Muscle layer of colon (tissue), 2 donors: Measurements from ENCODE around the gene RTN4R.
"Not testable (repeated sequence)": the region's sequence is repeated elsewhere in the genome, so short reads cannot be mapped to it uniquely, and the experiment has no call there.

Experiments used
- H3K27ac ChIP-seq: one replicate; pipeline ENCODE4 v1.7.0; 2013; ENCODE audit warnings: low read depth, mild to moderate bottlenecking, low read length, moderate library complexity
- H3K27me3 ChIP-seq, 2 donors: one replicate each; pipeline ENCODE4 v1.7.0; 2013; ENCODE audit warnings: low read length in 2 of 2, mild to moderate bottlenecking in 2 of 2; ENCODE audit not compliant: insufficient read depth in 2 of 2, control insufficient read depth in 1 of 2
- H3K36me3 ChIP-seq: one replicate; pipeline ENCODE4 v1.7.0; 2013; ENCODE audit warnings: mild to moderate bottlenecking, low read length; ENCODE audit not compliant: insufficient read depth
- H3K4me1 ChIP-seq: one replicate; pipeline ENCODE4 v1.7.0; 2013; ENCODE audit warnings: mild to moderate bottlenecking, low read length; ENCODE audit not compliant: insufficient read depth
- H3K4me3 ChIP-seq, 2 donors: one replicate each; pipeline ENCODE4 v1.7.0; 2013; ENCODE audit warnings: low read length in 2 of 2, low read depth in 1 of 2, mild to moderate bottlenecking in 1 of 2, moderate library complexity in 1 of 2
- H3K9ac ChIP-seq: one replicate; pipeline ENCODE4 v1.7.0; 2013; ENCODE audit warnings: low read length
- H3K9me3 ChIP-seq: one replicate; pipeline ENCODE4 v1.7.0; 2013; ENCODE audit warnings: mild to moderate bottlenecking, low read length
- donor health status: abdominal sarcoma.
- donor health status: Adenocarcinoma of cecum.

The RTN4R gene

DNA sequence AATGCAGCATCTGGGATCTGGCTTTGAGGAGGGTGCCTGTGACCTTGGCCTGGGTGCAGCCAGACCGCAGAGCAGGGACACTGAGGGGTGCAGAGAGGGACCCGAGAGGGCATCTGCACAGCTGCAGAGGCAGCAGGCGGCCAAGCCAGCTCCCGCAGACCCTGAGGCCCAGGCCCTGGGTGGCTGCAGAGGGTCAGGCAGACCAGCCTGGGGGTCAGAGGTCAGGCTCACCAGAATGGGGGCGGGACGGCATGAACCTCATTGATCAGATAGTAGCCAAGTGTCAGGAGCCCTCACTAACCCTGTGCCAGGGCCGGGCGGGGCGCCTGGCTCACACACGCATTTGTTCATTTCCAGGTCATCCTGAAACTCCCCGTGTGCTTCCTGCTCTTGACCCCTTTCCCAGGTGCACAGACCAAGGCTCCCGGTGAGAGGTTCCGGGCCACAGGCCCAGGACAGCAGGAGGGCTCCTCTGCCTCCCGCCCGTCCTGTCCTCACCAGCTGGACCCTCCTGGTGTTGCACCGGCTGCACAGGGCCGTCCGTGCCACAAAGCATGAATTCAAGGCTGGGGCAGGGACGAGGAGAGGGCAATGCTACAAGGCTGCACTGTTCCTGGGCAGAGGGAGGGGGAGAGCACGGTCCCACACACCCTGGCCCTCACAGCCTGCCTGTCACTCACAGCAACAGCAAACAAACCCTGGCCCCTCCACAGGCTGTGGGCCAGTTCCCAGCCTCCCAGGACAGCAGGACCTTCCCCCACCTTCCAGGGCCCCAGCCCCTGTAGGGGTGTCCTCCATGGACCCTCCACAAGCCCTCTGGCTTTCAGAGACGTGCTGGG, 3.3 kb downstream of the RTN4R start:
- peaks cover 0 to 9% of the 10 kb centered on the region in 2 donors for H3K27me3 ChIP-seq
- no peaks in the 10 kb centered on the region for H3K36me3 ChIP-seq
- H3K4me3 ChIP-seq, result no peak overlapping the region
- no peaks in the 10 kb centered on the region for H3K4me1 ChIP-seq
- H3K27ac ChIP-seq, result no peak overlapping the region
- H3K9ac ChIP-seq, result no peak overlapping the region
- H3K9me3 ChIP-seq, result no peaks in the 10 kb centered on the region

DNA sequence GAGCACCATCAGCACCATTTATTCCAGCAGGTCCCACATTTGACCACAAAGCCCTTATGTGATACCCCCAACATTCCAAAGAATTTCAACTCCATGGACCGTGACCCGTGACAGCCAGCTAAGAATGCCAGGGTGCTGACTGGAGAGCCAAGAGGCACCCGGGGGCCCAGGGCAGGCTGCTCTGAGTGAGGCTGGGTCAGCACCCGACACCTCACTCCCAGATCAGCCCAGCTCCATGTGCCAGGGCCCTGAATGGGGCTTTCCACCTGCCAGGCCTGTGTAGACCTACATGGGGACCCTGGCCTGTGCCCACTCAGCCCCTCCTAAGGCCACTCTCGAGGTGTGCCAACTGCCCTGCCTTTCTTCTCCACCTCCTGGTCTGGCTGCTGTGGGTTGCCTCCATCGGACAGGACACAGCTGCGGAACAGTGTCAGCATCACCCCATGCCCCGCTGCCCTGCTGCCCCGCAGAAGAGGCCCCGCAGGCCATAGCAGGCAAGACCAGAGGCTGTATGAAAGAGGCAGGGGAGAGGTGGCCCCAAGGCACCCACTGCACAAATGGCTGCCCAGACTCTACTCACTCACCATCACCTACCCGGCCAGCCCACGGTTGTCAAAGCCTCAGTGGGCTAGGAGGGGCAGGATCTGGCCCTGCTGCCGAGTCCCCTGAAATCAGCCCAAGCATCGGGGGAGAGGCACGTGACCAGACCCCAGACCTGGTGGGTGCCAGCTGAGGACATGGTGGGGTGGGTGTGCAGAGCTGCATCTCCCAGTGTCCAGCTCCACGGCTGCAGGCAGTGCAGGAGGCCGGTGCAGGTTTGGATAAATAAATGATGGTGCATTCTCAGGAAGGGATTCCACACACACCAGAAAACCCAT, 4.5 kb downstream of the RTN4R start:
- H3K27me3 ChIP-seq, H3K9ac ChIP-seq, H3K36me3 ChIP-seq, H3K4me1 ChIP-seq, H3K9me3 ChIP-seq, H3K4me3 ChIP-seq, H3K27ac ChIP-seq: not testable (repeated sequence)

DNA sequence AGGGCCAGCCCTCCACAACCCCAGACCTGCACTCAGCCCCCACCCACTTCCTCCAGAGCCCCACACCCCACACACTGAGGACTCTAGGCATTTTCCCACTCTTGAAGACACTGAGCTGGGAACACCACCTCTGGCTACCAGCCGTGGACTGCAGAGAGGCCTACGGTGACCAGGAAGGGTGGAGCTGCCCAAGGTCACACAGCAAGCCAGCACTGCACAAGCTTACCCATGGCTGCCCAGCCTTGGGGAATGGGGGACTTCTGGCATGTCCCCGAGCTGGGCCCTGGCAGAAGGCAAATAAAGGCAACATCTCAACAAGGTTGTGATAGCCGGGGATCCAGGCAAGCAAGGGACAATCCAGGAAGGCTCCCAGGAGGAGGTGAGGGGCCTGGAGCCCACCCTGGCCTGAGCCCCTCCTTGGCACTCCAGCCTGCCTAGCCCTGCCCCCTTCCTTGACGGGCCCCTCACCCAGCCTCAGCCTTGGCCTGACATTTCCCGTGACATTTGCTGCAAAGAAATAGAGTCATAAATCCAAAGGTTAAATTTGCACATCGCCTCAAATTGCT, 5.5 kb downstream of the RTN4R start:
- no peaks in the 10 kb centered on the region for H3K36me3 ChIP-seq
- no peak overlapping the region for H3K27ac ChIP-seq
- H3K9me3 ChIP-seq, result no peaks in the 10 kb centered on the region
- H3K4me3 ChIP-seq, result no peak overlapping the region
- peaks cover 0 to 9% of the 10 kb centered on the region in 2 donors for H3K27me3 ChIP-seq
- H3K4me1 ChIP-seq, result no peaks in the 10 kb centered on the region
- H3K9ac ChIP-seq, result no peak overlapping the region

DNA sequence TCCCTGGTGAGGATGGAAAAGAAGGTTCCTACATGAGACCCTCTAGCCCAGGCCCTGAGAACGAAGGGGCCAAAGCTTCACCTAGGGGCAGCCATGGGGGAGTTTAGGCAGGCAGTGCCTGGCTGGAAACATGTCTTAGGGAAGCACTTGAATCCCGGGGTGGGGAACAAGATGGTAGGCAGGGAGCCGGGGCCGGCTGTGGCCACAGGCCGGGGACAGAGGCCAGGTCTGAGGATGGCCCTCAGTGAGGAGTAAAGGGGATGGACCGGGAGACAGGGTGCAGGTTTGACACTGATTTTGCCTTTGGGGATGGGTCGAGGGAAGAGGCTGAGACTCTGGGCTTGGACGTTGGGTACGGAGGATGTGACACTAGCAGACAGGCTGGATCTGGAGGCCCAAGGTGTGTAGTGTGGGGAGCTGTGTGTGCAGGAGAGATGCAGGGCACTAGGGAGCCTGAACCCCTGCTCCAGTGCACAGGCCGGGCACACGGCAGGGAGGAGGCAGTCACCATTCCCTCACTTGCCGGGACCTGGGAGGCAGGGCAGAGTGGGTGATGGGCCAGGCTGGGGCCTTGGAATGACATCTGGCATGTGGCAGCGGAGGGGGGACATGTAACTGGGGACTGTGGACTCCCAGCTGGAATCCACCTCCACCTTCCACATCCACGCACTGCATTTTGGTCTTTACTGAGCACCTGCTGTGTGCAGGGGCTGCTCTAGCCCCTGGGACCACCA, 6.1 kb downstream of the RTN4R start:
- Histone ChIP-seq H3K9ac (no peak overlapping the region), H3K27me3 (peaks cover 0 to 2% of the 10 kb centered on the region in 2 donors), H3K4me1 (no peaks in the 10 kb centered on the region), H3K9me3 (no peaks in the 10 kb centered on the region), H3K4me3 (no peak overlapping the region), H3K27ac (no peak overlapping the region), H3K36me3 (no peaks in the 10 kb centered on the region)

DNA sequence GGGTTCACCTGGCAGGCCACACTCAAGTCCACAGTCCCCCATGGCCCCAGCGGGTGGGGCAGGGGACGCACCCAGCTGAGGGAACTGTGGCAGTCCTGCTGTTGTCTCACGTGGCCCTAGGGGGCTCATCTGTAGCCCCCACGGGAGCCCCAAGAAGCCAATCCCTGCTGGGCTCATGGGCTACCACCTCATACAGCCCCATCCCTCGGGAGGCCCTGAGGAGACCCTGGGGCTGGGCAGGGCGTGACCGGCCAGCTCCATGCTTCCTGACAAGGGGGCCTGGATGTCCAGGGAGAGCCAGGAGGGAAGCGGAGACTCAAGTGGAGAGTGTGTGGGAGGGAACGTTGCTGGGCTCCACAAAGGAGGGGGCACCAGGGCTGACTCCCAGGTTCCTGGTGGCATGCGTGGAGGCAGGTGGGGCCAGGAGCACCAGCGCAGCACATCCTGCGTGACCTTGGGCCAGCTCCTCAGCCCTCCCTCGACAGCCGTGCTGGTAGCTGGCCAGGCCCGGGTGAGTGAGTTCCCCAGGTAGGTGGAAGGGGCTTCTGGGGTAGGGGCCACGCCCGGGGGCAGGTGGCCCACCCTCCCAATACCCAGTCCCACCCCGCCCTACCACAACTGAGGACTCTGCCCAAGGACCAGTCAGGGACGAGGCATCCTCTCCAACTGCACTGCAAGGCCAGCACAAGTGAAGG, 7.9 kb downstream of the RTN4R start:
- Histone ChIP-seq H3K27ac (no peak overlapping the region), H3K4me1 (no peaks in the 10 kb centered on the region), H3K36me3 (no peaks in the 10 kb centered on the region), H3K9ac (no peak overlapping the region), H3K4me3 (no peak overlapping the region), H3K9me3 (no peaks in the 10 kb centered on the region), H3K27me3 (no peaks in the 10 kb centered on the region)

DNA sequence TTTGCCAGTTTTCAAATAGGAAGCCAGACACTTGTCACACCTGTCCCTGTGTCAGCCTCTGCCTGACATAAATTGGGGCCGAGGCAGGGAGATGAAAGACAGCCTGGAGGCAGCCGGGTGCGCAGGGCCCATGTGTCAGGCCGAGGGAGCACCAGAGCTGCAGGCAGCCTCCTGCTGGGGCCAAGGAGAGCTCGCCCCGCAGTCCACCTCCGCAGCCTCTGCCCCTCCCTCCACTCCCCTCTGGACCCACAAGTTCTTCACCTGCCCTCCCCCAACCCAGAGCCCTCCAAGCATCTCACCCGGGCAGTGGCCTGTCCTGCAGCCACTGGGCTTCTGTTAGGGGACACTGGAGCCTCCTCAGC, 8.8 kb downstream of the RTN4R start:
- H3K9me3 ChIP-seq, result no peaks in the 10 kb centered on the region
- H3K4me3 ChIP-seq, result no peak overlapping the region
- H3K9ac ChIP-seq, result no peak overlapping the region
- no peaks in the 10 kb centered on the region for H3K27me3 ChIP-seq
- H3K36me3 ChIP-seq, result no peaks in the 10 kb centered on the region
- no peaks in the 10 kb centered on the region for H3K4me1 ChIP-seq
- H3K27ac ChIP-seq, result no peak overlapping the region

DNA sequence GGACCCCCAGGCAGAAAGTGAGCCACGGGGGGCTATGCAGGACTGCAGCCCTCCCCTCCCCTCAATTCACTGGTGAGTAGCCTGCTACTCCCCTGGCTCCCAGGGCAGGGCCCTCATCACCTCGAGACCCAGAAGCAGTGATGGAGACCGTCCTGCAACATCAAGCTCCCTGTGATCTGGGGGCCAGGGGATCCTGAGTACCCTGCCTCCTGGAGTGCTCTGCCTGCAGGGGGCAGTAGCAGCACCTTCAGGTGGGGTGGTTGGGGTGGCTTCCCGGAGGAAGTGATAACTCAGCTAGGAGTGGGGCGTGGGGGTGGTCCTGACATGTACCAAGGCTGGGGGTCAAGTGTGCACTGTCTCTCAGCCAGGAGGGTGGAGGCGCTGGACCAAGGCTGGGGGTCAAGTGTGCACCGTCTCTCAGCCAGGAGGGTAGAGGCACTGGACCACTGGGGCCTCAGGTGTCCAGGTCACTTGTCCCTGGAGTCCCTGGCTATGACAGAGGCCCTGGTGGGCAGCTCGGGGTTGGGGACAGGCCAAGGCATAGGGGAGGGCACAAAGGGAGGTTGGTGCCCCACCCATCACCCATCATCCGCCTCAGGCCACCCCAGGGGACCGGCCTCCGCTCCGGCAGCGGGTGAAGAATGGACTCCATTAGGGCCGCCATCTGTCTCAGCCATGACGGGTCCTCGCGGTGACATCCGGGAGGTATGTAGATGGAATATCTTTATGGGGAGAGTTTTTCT, 9.4 kb downstream of the RTN4R start:
- no peak overlapping the region for H3K9ac ChIP-seq
- no peak overlapping the region for H3K4me3 ChIP-seq
- H3K27ac ChIP-seq, result no peak overlapping the region
- H3K27me3 ChIP-seq, result no peaks in the 10 kb centered on the region
- no peaks in the 10 kb centered on the region for H3K4me1 ChIP-seq
- no peaks in the 10 kb centered on the region for H3K9me3 ChIP-seq
- H3K36me3 ChIP-seq, result no peaks in the 10 kb centered on the region

DNA sequence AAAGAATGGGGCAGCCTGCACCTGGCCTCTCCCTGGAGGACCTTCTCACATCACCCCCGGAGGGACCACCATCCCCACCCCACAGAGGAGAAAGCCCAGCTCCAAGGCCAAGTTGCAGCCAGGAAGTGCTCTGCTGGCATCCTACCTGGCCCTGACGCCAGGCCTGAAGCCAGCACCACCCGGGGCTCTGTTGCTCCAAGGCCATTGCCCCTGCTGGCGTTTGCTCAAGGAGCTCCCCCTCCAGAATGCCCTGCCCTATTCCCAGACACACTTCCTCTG, 10.2 kb downstream of the RTN4R start:
- no peak overlapping the region for H3K9ac ChIP-seq
- H3K27ac ChIP-seq, result no peak overlapping the region
- no peaks in the 10 kb centered on the region for H3K9me3 ChIP-seq
- H3K4me1 ChIP-seq, result no peaks in the 10 kb centered on the region
- H3K36me3 ChIP-seq, result no peaks in the 10 kb centered on the region
- no peak overlapping the region for H3K4me3 ChIP-seq
- H3K27me3 ChIP-seq, result no peaks in the 10 kb centered on the region

DNA sequence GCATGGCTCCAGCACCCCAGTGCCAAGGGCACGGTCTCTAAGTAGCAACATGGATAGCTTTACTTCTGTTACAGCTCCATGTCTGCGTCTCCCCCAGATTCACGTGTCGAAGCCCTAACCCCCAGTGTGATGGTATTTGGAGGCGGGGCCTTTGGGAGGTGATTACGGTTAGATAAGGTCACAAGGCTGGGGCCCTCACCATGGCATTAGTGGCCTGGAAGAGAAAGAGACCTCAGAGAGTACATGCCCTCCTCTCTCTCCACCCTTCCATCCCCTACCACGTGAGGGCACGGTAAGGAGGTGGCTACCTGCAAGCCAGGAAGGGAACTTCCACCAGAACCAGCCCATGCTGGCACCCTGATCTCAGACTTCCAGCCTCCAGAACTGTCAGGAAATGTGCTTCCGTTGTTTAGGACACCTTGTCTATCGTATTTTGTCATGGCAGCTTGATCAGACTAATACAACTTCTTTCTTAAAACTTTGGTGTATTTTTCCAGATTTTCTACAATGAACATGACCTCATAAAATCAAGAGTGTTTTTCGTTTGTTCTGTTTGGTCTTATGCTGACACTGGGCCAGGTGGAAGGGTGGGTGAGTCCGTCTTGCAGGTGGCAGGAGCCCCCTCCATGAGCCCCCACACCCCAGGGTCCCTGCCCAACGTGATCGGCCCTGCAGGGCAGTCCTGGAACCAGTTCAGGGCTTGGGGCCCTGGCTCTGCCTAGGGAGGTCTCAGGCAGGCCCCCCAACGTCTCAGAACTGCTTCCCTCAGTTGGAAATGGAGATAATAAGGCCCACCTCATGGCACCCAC, 10.7 kb downstream of the RTN4R start:
- Histone ChIP-seq H3K4me1 (no peaks in the 10 kb centered on the region), H3K27ac (no peak overlapping the region), H3K9ac (no peak overlapping the region), H3K9me3 (no peaks in the 10 kb centered on the region), H3K27me3 (no peaks in the 10 kb centered on the region), H3K4me3 (no peak overlapping the region), H3K36me3 (no peaks in the 10 kb centered on the region)
